K562 (cell line): ENCODE results near the gene SH2D3A. TPM values are rescaled to one million over a fixed set of nuclear protein-coding genes. Genes with fewer than 3 reads are reported as not detected.

Source experiments
- BCOR ChIP-seq: fragments of 450-650 bp; IDR thresholded peaks from 2 replicates; pipeline ENCODE4 v1.6.1; 2016
- ELF1 ChIP-seq: fragments of 200-800 bp; sonication (Bioruptor generic); IDR thresholded peaks from 2 replicates; pipeline ENCODE4 v1.6.1; 2016; ENCODE audit warnings: missing genetic modification characterization, missing compliant biosample characterization
- FOXM1 ChIP-seq, 2 experiments: fragments of 450-650 bp in 1 of 2; sonication (generic) in 1 of 2; formaldehyde crosslinking in 1 of 2; IDR thresholded peaks; 2 replicates each; pipeline versions ENCODE4 v1.6.1 to v1.9.0; 2017 to 2022; ENCODE audit warnings: low read depth in 2 of 2, mild to moderate bottlenecking in 2 of 2, missing genetic modification reagents in 1 of 2, moderate library complexity in 1 of 2
- HDGF ChIP-seq: fragments of 450-650 bp; IDR thresholded peaks from 2 replicates; pipeline ENCODE4 v1.6.1; 2016
- MYC ChIP-seq, 2 experiments: fragments of 250-450 bp in 1 of 2; sonication (Bioruptor Pico) in 1 of 2; IDR thresholded peaks; 2 replicates each; pipeline versions ENCODE4 v1.5.1 to v1.6.1; 2012 to 2021; ENCODE audit warnings: low read depth in 2 of 2, borderline replicate concordance in 1 of 2, improper control_type of control experiment in 1 of 2, low read length in 1 of 2, mild to moderate bottlenecking in 1 of 2, moderate library complexity in 1 of 2
- NUFIP1 ChIP-seq: fragments of 450-650 bp; IDR thresholded peaks from 2 replicates; pipeline ENCODE4 v1.6.1; 2018; ENCODE audit not compliant: partially characterized antibody
- PHF20 ChIP-seq: fragments of 450-650 bp; IDR thresholded peaks from 2 replicates; pipeline ENCODE4 v1.6.1; 2018; ENCODE audit not compliant: partially characterized antibody
- PHF8 ChIP-seq: fragments of 200-600 bp; sonication (generic); IDR thresholded peaks from 2 replicates; pipeline ENCODE4 v1.6.1; 2012; ENCODE audit warnings: mixed run types, mild to moderate bottlenecking, inconsistent platforms, low read length, moderate library complexity, borderline replicate concordance
- PRPF4 ChIP-seq: fragments of 200-400 bp; formaldehyde crosslinking; IDR thresholded peaks from one replicate; pipeline ENCODE4 v1.6.1; 2017; ENCODE audit warnings: low read length, low read depth, mild to moderate bottlenecking; ENCODE audit not compliant: insufficient read depth, poor library complexity, severe bottlenecking
- SRF ChIP-seq, 2 experiments: fragments of 250-450, 450-650 bp in 1 of 2; sonication (Bioruptor Pico) in 1 of 2; sonication (generic) in 1 of 2; formaldehyde crosslinking; IDR thresholded peaks; 2 replicates each; pipeline versions ENCODE4 v1.5.0 to v1.5.1; 2020 to 2022; ENCODE audit warnings: mild to moderate bottlenecking in 1 of 2, missing genetic modification reagents in 1 of 2
- ZFX ChIP-seq: sonication (generic); formaldehyde crosslinking; IDR thresholded peaks from 2 replicates; pipeline ENCODE4 v1.8.0; 2022; ENCODE audit warnings: mild to moderate bottlenecking, missing genetic modification reagents, moderate library complexity
- ZNF282 ChIP-seq: sonication (generic); formaldehyde crosslinking; IDR thresholded peaks from 2 replicates; pipeline ENCODE4 v1.8.1; 2023; ENCODE audit warnings: missing genetic modification reagents
- polyA plus RNA-seq, 8 experiments: library from polyadenylated mRNA; depleted of rRNA in 4 of 8; stranded (reverse) in 5 of 8; unstranded in 3 of 8; fragments of >200 nt; fragmentation: Nextera tagmentation in 2 of 8; fragmentation: Illumina TruSeq in 1 of 8; extraction: Ambion mirVana in 2 of 8; extraction: Trizol in 1 of 8; gene quantifications; 2 replicates each; pipeline versions ENCODE4 v1.2.1 to v1.2.3, GENCODE V29; 2011 to 2014; ENCODE audit warnings: inconsistent platforms in 1 of 8, missing spikeins in 1 of 8
- total RNA-seq, 7 experiments: library from RNA; depleted of rRNA in 6 of 7; stranded (reverse); fragments of >200 nt in 6 of 7; fragmentation: Illumina TruSeq in 2 of 7; extraction: Trizol in 2 of 7; gene quantifications; 2 replicates each; pipeline versions ENCODE4 v1.2.1 to v1.2.3, GENCODE V29; 2011 to 2021; ENCODE audit warnings: low replicate concordance in 1 of 7
- TF ChIP-seq, protein P1 (sequence below): fragments of 200-600 bp; sonication (generic); IDR thresholded peaks from one replicate; pipeline ENCODE4 v1.6.1; 2012; ENCODE audit warnings: mild to moderate bottlenecking, low read depth, low read length, inconsistent platforms
- TF ChIP-seq, protein P2 (sequence below): fragments of 450-650 bp; IDR thresholded peaks from 2 replicates; pipeline ENCODE4 v1.6.1; 2016; ENCODE audit warnings: missing biosample characterization, missing genetic modification characterization

SH2D3A gene
- total and polyA plus RNA-seq, 9 of the 15 experiments (the other 6 are each of a cell fraction or from before 2014, with no cell fraction given) = 0.75 to 26.3 (median 8.9) TPM

DNA sequence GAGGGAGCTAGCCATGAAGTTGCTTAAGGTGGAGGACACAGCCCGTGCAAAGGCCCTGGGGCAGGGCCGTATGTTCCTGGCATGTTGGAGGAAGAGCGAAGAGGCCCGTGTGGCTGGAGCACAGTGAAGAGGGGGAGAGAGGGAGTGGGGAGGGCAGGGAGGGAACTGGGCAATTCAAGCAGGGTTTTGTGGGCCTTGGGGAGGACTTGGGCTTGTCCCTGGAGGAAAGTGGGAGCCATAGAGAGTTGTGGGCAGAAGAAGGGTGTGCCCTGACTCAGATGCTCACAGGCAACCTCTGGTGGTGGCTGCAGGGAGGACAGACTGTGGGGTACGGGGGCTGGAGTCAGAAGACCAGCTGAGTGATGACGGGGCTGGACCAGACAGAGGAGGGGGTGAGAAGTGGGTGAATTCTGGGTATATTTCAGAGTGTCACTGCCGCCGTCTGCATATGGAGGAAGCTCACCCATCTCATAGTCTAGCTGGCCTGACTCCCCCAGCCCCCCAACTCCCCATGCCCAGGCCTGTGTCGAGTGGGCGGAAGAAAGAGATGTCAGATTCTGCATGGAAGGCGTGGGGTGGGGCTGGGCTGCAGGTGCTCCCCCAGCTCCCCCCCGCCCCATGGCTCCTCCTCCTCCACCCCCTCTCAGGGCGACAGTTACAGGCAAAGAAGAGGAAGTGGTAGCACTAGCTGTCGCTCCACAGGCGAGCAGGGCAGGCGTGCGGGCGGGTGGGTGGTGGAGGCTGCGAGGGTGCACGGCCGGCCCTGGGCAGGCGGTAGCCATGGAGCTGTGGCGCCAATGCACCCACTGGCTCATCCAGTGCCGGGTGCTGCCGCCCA lies 5.0 kb upstream of the SH2D3A start, which contains the start of gene VAV1 (continued):
- TF ChIP-seq, protein P1, sequence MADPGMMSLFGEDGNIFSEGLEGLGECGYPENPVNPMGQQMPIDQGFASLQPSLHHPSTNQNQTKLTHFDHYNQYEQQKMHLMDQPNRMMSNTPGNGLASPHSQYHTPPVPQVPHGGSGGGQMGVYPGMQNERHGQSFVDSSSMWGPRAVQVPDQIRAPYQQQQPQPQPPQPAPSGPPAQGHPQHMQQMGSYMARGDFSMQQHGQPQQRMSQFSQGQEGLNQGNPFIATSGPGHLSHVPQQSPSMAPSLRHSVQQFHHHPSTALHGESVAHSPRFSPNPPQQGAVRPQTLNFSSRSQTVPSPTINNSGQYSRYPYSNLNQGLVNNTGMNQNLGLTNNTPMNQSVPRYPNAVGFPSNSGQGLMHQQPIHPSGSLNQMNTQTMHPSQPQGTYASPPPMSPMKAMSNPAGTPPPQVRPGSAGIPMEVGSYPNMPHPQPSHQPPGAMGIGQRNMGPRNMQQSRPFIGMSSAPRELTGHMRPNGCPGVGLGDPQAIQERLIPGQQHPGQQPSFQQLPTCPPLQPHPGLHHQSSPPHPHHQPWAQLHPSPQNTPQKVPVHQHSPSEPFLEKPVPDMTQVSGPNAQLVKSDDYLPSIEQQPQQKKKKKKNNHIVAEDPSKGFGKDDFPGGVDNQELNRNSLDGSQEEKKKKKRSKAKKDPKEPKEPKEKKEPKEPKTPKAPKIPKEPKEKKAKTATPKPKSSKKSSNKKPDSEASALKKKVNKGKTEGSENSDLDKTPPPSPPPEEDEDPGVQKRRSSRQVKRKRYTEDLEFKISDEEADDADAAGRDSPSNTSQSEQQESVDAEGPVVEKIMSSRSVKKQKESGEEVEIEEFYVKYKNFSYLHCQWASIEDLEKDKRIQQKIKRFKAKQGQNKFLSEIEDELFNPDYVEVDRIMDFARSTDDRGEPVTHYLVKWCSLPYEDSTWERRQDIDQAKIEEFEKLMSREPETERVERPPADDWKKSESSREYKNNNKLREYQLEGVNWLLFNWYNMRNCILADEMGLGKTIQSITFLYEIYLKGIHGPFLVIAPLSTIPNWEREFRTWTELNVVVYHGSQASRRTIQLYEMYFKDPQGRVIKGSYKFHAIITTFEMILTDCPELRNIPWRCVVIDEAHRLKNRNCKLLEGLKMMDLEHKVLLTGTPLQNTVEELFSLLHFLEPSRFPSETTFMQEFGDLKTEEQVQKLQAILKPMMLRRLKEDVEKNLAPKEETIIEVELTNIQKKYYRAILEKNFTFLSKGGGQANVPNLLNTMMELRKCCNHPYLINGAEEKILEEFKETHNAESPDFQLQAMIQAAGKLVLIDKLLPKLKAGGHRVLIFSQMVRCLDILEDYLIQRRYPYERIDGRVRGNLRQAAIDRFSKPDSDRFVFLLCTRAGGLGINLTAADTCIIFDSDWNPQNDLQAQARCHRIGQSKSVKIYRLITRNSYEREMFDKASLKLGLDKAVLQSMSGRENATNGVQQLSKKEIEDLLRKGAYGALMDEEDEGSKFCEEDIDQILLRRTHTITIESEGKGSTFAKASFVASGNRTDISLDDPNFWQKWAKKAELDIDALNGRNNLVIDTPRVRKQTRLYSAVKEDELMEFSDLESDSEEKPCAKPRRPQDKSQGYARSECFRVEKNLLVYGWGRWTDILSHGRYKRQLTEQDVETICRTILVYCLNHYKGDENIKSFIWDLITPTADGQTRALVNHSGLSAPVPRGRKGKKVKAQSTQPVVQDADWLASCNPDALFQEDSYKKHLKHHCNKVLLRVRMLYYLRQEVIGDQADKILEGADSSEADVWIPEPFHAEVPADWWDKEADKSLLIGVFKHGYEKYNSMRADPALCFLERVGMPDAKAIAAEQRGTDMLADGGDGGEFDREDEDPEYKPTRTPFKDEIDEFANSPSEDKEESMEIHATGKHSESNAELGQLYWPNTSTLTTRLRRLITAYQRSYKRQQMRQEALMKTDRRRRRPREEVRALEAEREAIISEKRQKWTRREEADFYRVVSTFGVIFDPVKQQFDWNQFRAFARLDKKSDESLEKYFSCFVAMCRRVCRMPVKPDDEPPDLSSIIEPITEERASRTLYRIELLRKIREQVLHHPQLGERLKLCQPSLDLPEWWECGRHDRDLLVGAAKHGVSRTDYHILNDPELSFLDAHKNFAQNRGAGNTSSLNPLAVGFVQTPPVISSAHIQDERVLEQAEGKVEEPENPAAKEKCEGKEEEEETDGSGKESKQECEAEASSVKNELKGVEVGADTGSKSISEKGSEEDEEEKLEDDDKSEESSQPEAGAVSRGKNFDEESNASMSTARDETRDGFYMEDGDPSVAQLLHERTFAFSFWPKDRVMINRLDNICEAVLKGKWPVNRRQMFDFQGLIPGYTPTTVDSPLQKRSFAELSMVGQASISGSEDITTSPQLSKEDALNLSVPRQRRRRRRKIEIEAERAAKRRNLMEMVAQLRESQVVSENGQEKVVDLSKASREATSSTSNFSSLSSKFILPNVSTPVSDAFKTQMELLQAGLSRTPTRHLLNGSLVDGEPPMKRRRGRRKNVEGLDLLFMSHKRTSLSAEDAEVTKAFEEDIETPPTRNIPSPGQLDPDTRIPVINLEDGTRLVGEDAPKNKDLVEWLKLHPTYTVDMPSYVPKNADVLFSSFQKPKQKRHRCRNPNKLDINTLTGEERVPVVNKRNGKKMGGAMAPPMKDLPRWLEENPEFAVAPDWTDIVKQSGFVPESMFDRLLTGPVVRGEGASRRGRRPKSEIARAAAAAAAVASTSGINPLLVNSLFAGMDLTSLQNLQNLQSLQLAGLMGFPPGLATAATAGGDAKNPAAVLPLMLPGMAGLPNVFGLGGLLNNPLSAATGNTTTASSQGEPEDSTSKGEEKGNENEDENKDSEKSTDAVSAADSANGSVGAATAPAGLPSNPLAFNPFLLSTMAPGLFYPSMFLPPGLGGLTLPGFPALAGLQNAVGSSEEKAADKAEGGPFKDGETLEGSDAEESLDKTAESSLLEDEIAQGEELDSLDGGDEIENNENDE = no peak
- TF ChIP-seq ELF1 (tag) = peak; percentile 49; the same call in 1 of the 2 replicates
- TF ChIP-seq ZFX (CRISPR knock-in tag) = peak; percentile 72; the same call in 1 of the 2 replicates
- TF ChIP-seq, protein P2, sequence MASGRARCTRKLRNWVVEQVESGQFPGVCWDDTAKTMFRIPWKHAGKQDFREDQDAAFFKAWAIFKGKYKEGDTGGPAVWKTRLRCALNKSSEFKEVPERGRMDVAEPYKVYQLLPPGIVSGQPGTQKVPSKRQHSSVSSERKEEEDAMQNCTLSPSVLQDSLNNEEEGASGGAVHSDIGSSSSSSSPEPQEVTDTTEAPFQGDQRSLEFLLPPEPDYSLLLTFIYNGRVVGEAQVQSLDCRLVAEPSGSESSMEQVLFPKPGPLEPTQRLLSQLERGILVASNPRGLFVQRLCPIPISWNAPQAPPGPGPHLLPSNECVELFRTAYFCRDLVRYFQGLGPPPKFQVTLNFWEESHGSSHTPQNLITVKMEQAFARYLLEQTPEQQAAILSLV (tag) = no peak
- TF ChIP-seq ZNF282 (CRISPR knock-in tag) = no peak
- TF ChIP-seq NUFIP1 = no peak
- TF ChIP-seq PRPF4 = no peak
- TF ChIP-seq HDGF = 0 out of 2 replicates have a peak, but pooled peaks have one; percentile 18
- peak; percentile 63 for TF ChIP-seq PHF20
- peak; percentile 19; the same call in 1 of the 2 replicates for TF ChIP-seq MYC (IDR thresholded peaks at IDR 0.05; ENCODE audit: low read depth, low read length)
- TF ChIP-seq MYC (CRISPR knock-in tag; IDR thresholded peaks at IDR 0.05; ENCODE audit: borderline replicate concordance, low read depth) = no peak
- no peak for TF ChIP-seq FOXM1 (IDR thresholded peaks at IDR 0.05; ENCODE audit: low read depth)
- no peak for TF ChIP-seq FOXM1 (CRISPR knock-in tag; IDR thresholded peaks at IDR 0.05; ENCODE audit: low read depth)
- TF ChIP-seq SRF (CRISPR knock-in tag; IDR thresholded peaks at IDR 0.05) = no peak
- TF ChIP-seq PHF8 = peak; percentile 81; the same call in 1 of the 2 replicates
- TF ChIP-seq BCOR = peak; percentile 99
